Upper lobe of right lung (tissue), 1 donor: ENCODE data around the gene DNAJC2. TPM values are rescaled to one million over a fixed set of nuclear protein-coding genes. Genes with fewer than 3 reads are reported as not detected.

ENCODE experiments used
- ATAC-seq: fragments of 200-7000 bp; cut with Tn5 transposase; one replicate; pipeline ENCODE4 v1.9.1; 2020; ENCODE audit warnings: mild to moderate bottlenecking, moderate library complexity
- DNase-seq: peaks from one replicate; pipeline ENCODE4 v3.0.0-alpha.2; 2020
- H3K27ac ChIP-seq: fragments of 200-600 bp; one replicate; pipeline ENCODE4 v1.8.0; 2022
- H3K27me3 ChIP-seq: fragments of 200-600 bp; one replicate; pipeline ENCODE4 v1.8.0; 2022; ENCODE audit warnings: mild to moderate bottlenecking
- H3K36me3 ChIP-seq: fragments of 200-600 bp; one replicate; pipeline ENCODE4 v1.8.0; 2022
- H3K4me1 ChIP-seq: fragments of 200-600 bp; one replicate; pipeline ENCODE4 v1.8.0; 2022
- H3K4me3 ChIP-seq: fragments of 200-600 bp; one replicate; pipeline ENCODE4 v1.8.0; 2022; ENCODE audit warnings: mild to moderate bottlenecking
- H3K9me3 ChIP-seq: fragments of 200-600 bp; one replicate; pipeline ENCODE4 v1.8.0; 2022
- intact Hi-C: fragments of 100-400 bp; cut with DNase I; formaldehyde crosslinking; loops from one replicate; pipeline ENCODE4 v1.11.0; 2022
- total RNA-seq: library from RNA; stranded (reverse); fragmentation: NEBNext Ultra II Directional; extraction: Animal tissue kit (Norgen Biotek cat#: 25700); gene quantifications from one replicate; pipeline ENCODE4 v1.2.1, GENCODE V29; 2021
- TF ChIP-seq, protein P1 (sequence below): fragments of 200-600 bp; IDR thresholded peaks from one replicate; pipeline ENCODE4 v1.8.0; 2022; ENCODE audit warnings: antibody characterized with exemption
- donor health status: DM: no; HTN: yes; CAD: no; lungs with severe emphysema.

Gene DNAJC2
- total RNA-seq, 1 donor from 2014 or later: 19.5 TPM

DNA sequence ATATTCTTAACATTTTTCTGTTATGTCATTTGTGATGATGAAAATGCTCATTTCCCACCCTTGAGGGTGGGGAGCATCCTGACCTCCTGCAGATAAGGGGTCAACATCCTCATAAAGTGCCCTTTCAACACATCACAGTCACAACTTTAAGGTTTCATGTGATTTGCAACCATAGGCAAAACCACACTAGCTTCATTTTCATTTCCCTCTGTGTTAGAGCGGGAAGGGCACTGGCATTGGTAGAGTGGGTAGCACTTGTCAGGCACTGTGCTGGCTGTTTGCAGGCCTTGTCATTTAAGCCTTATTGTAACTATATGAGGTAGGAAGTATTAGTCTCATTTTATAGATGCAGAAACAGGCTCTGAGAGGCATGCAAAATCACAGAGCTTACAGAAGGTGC is 42.7 kb upstream of the DNAJC2 start:
- Histone ChIP-seq H3K27me3 (no peaks in the 10 kb centered on the region), H3K9me3 (no peaks in the 10 kb centered on the region), H3K4me1 (no peaks in the 10 kb centered on the region), H3K36me3 (no peaks in the 10 kb centered on the region), H3K27ac (no peak overlapping the region), H3K4me3 (no peak overlapping the region)
- intact Hi-C loops: no loop called here
- TF ChIP-seq, protein P1, sequence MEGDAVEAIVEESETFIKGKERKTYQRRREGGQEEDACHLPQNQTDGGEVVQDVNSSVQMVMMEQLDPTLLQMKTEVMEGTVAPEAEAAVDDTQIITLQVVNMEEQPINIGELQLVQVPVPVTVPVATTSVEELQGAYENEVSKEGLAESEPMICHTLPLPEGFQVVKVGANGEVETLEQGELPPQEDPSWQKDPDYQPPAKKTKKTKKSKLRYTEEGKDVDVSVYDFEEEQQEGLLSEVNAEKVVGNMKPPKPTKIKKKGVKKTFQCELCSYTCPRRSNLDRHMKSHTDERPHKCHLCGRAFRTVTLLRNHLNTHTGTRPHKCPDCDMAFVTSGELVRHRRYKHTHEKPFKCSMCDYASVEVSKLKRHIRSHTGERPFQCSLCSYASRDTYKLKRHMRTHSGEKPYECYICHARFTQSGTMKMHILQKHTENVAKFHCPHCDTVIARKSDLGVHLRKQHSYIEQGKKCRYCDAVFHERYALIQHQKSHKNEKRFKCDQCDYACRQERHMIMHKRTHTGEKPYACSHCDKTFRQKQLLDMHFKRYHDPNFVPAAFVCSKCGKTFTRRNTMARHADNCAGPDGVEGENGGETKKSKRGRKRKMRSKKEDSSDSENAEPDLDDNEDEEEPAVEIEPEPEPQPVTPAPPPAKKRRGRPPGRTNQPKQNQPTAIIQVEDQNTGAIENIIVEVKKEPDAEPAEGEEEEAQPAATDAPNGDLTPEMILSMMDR: no peak
- DNase-seq (no peak), ATAC-seq (peak; percentile 61)

DNA sequence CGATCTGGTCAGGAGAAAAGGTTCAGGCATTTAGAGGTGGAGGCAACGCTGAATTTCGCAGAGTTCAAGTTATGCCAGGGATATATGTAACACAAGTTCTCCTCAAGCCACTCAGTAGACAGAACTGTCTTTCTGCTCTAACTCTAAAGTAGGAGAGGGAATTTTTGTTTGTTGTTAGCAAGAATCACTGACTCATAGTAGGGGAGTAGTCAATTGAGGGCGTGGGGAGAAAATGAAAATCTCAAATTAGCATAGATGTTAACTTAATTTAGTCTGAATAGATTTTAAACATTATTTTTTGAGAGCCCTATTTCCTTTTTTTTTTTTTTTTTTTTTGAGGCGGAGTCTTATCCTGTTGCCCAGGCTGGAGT is 37.5 kb upstream of the DNAJC2 start:
- H3K9me3 ChIP-seq: no peaks in the 10 kb centered on the region
- no peaks in the 10 kb centered on the region for H3K27me3 ChIP-seq
- no peak overlapping the region for H3K27ac ChIP-seq
- H3K4me1 ChIP-seq: no peaks in the 10 kb centered on the region
- TF ChIP-seq, protein P1: no peak
- intact Hi-C loops: no loop called here
- no peak overlapping the region for H3K4me3 ChIP-seq
- H3K36me3 ChIP-seq: no peaks in the 10 kb centered on the region
- ATAC-seq (no peak), DNase-seq (no peak)

DNA sequence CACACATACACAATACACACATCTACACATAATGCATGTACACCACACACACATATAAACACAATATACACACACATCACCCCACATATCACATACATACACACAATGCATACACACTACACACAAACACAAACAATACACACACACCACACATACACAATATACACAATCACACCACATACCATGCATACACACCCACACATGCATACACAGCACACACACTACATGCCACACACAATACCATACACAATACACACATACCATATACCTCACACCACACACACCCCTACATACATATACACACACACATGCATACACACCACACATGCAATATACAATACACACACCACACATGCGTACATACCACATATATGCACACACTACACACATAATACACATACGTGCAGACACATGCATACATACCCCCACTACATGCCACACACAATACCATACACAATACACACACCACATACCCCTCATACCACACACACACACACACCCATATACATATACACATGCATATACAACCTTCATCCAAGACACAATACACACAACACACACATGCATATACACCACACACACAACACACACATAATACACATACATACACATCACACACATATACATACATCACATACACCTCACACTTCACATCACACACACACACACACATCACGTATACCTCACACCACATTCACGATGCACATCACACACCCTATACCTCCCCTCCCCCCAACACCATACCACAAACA is 36.9 kb upstream of the DNAJC2 start:
- intact Hi-C loops: no loop called here
- TF ChIP-seq, protein P1: no peak
- Histone ChIP-seq H3K36me3 (no peaks in the 10 kb centered on the region), H3K4me1 (no peaks in the 10 kb centered on the region), H3K27ac (no peak overlapping the region), H3K27me3 (no peaks in the 10 kb centered on the region), H3K9me3 (no peaks in the 10 kb centered on the region), H3K4me3 (no peak overlapping the region)
- DNase-seq: no peak
- no peak for ATAC-seq

DNA sequence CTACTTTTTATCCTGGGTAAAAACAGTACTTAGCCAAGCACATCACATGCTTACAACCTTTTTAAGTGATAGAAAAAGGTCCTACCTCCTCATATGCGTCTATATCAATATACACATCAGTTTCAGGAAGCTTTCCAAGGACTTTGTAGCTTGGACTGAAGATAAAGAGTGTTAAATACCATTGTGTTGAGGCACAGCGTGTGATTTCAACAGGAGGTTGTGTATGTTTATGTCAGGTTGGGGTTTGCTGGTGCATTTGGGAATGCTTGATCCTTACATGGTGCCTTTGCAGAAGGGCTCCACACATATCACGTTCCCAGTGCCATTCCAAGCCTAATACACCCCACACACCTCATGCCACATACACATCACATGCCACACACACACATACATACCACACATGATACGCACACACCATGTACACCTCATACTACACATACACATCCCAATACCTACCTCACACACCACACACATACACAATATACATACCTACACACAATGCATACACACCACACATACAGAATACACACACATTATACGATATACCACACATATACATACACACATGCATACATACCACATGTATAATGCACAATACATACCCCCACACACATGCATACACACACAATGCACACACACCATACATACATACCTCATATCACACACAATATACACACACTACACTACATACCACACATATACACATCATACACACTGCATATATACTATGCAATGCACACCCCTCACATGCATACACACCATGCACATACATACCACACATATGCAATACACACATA is 36.0 kb upstream of the DNAJC2 start:
- H3K4me1 ChIP-seq: no peaks in the 10 kb centered on the region
- no peak overlapping the region for H3K27ac ChIP-seq
- intact Hi-C loops: no loop called here
- H3K36me3 ChIP-seq: no peaks in the 10 kb centered on the region
- DNase-seq (no peak), ATAC-seq (peak; percentile 41)
- TF ChIP-seq, protein P1: no peak
- H3K27me3 ChIP-seq: no peaks in the 10 kb centered on the region
- no peaks in the 10 kb centered on the region for H3K9me3 ChIP-seq
- no peak overlapping the region for H3K4me3 ChIP-seq

DNA sequence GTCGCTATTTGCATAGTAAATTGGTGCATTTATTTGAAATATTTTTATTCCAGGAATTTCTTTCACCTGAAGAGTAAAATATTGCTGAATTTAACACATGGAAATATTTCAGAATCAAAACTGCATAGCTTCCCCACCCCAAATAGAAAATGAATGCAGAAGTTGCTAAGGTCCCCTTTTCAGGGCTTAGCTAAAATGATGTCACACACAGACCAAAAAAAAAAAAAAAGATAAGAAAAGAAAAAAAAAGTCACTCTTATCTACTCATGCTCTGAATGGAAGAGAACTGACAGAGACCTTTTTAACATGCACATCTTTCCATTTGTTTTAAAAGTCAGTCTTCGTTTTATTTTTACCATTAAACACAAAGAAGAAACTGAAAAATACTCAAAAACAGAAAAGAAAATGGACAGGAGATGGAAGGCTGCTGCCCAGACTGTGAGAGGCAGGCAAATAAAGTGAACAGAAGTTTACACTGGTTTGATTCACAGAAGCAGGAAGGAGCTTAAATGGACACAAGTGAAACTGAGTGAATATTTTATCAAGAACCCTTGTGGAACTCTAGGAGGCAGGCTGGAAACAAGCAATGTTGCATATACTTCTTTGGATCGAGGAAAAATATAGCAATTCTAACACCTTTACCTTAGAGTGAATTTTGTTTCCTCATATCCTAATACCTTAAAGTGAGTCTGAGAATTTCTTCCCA is 34.9 kb upstream of the DNAJC2 start:
- no peak for ATAC-seq
- H3K27me3 ChIP-seq: no peaks in the 10 kb centered on the region
- H3K9me3 ChIP-seq: no peaks in the 10 kb centered on the region
- H3K4me1 ChIP-seq: no peaks in the 10 kb centered on the region
- DNase-seq: no peak
- TF ChIP-seq, protein P1: no peak
- H3K36me3 ChIP-seq: no peaks in the 10 kb centered on the region
- H3K4me3 ChIP-seq: no peak overlapping the region
- intact Hi-C loops: no loop called here
- no peak overlapping the region for H3K27ac ChIP-seq
